GM21825 (cell line): ENCODE data around the gene TEDC2.
"Not testable (repeated sequence)": the region's sequence is repeated elsewhere in the genome, so short reads cannot be mapped to it uniquely, and the experiment has no call there.

Source experiments
- ATAC-seq: cut with Tn5 transposase; IDR thresholded peaks from one replicate; pipeline ENCODE4 v1.9.1; 2021; ENCODE audit warnings: mild to moderate bottlenecking, moderate library complexity; ENCODE audit not compliant: unreplicated experiment

The TEDC2 gene

DNA sequence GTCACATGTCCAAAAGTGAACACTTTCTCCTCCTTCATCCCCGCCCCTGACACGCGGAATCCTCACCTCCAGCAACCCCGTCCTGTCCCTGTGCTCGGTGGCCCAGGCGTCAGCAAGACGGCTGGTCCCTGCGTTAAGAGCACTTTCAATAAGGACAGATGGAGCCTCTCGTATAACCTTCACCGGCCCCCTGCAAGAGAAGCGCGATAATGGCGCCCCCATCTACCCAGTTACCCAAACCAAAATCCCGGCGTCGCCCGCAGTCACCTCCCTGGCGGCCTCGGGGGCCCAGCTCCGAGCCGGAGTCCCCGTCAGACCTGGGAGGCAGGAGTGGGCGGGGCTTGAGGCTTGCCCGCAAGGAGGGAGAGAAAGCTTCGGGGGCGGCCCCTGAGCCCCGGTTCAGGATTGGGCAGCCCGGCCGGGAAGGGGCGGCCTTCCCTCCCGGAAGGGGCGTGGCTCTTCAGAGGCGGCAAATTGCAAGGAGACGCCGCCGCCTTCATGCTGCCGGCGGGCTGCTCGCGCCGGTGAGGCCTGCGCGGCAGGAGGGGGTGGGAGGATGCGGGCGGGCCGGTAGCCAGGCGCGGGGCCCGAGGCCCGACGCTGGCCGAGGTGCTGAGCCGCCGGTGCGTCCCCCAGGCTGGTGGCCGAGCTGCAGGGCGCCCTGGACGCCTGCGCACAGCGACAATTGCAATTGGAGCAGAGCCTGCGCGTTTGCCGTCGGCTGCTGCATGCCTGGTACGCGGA lies at the start of gene TEDC2:
TSS of gene TEDC2 (plus strand) at position 463 of the 744 bp plus-strand sequence. CDS start at position 499, 36 bp downstream.
- ATAC-seq: peak; percentile 84

DNA sequence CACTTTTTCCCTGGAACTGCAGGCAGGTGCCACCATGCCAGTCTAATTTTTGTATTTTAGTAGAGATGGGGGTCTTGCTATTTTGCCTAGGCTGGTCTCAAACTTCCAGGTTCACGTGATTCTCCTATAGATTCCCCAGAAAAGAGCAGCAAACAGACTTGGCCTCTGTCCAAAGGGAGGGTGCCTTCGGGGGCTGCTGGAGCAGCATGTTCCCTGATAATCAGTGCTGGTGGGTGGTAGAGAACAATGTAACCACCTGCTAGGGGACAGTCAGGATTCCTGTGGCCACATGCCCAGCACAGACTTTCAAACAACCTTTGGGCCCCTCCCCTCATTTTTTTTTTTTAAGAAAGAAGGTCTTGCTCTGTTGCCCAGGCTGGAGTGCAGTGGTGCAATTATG lies 44.8 kb upstream of the TEDC2 start:
- ATAC-seq: no peak

- no peak for ATAC-seq
Observed at GRCh38 chr16:2420035-2420434, 39.9 kb upstream of the TEDC2 start.

DNA sequence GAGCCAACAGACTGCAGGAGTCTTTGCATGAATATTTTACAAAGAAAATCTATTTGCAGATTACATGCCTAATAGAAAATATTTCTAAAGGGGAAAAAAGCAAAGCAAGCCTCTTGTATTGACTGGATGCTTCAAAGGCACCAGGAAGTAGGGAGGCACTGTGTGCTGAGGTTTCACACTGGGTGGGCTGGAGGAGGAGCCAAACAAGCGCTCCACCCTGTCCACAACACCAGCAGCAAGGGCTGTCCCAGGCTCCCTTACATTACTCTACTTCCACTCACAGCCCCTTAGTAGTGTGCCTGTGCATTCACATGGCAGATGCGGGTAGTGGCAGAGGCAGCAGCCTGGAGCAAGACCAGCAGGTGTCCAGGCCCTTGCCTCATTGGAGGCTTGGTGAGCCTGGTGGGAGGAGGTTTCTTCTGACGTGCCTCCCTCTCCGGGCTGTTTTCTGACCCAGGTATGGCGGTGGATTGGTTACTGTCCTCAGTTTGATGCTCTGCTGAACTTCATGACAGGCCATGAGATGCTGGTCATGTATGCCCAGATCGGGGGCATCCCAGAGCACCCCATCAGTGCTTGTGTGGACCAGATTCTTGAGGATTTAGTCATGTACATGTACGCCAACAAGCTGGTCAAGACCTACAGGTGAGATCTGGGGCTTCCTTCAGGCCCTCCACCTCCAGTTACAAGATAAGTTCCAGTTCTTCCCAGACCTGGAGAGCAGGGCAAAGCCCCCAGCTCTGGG lies 37.6 kb upstream of the TEDC2 start:
- no peak for ATAC-seq

DNA sequence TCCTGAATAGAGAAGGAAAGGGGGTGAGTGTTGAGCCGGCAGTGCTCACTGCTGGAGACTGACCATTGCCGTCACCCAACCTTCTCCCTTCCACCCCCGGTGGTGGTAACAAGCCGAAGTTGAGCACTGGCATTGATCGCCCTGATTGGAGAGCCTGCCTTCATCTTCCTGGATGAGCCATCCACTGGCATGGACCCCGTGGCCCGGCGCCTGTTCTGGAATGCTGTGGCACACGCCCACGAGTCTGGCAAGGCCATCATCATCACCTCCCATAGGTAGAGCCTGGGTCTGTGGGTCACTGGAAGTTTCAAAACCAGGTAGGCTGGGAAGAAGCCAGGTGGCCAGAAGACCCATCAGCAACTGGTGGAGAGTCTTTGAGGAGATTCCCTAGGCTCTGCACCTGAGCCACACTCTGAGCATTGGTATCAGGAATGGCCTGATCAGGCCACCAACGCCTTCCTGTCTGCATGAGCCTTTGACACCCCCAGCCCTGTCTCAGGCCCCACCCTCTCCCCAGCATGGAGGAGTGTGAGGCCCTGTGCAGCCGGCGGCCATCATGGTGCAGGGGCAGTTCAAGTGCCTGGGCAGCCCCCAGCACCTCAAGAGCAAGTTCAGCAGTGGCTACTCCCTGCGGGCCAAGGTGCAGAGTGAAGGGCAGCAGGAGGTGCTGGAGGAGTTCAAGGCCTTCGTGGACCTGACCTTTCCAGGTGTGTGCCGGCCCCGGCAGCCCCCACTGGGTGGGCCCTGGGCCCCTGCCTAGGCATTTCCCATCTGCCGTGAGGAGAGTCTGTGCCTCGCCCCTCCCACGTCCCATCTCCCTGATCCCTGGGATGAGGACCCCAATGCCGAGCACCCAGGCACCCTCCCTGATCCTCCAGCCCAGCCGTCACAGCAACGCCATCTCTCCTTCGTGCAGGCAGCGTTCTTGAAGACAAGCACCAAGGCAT lies 35.6 kb upstream of the TEDC2 start:
- no peak for ATAC-seq

DNA sequence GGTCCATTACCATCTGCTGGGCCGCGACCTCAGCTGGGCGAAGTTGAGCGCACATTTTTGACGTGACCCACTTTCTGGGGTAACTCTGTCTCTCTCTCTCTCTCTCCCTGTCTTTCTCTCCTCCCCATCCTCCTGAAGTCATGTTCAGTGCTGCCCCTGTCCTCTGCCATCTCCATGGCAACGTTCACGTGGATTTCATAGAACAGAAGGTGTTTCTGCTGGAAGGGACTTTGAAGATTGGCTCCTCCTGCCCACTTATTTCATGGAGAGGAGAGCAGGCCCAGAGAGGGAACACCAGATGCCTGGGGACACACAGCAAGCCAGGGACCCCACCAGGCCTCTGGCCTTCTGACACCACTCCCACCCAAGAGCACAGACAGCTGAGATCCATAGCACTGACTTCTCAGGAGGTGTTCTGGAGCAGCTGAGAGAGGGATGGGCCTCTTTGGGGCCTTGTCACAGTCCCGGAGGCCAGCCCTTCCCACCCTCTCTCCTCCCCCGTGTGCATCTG lies 34.8 kb upstream of the TEDC2 start:
- no peak for ATAC-seq

DNA sequence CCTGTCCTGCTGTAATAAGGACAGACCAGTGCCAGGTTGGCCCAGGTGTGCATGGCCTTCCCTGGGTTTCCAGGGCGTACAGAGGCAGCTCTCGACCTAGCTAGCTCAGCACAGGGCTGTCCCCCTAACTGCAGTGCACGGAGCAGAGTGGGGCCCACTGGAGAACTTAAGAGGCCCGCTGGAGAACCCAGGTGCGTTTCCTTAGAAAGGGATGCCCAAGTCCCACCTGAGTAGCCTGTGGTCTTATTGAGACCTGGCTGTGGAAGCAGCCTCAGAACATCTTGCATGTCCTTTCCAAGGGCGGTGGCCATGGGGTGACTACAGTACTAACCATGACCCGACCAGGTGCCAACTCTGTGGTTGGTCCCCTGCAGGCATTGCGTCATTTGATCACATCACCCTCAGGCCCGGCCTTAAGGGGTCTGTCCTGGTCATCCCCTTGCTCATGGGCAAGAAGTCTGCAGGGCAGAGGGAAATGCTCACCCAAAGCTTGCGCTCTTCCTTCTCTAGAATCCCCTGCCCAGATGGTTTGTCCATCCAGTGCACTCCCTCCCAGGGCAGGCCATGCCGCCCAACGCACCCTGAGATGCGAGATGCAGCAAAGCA lies 34.0 kb upstream of the TEDC2 start:
- no peak for ATAC-seq

GRCh38 chr16:2426941-2427361 lies 33.0 kb upstream of the TEDC2 start:
- ATAC-seq: no peak

- ATAC-seq: no peak
Observed at GRCh38 chr16:2427526-2427925, 32.4 kb upstream of the TEDC2 start.

DNA sequence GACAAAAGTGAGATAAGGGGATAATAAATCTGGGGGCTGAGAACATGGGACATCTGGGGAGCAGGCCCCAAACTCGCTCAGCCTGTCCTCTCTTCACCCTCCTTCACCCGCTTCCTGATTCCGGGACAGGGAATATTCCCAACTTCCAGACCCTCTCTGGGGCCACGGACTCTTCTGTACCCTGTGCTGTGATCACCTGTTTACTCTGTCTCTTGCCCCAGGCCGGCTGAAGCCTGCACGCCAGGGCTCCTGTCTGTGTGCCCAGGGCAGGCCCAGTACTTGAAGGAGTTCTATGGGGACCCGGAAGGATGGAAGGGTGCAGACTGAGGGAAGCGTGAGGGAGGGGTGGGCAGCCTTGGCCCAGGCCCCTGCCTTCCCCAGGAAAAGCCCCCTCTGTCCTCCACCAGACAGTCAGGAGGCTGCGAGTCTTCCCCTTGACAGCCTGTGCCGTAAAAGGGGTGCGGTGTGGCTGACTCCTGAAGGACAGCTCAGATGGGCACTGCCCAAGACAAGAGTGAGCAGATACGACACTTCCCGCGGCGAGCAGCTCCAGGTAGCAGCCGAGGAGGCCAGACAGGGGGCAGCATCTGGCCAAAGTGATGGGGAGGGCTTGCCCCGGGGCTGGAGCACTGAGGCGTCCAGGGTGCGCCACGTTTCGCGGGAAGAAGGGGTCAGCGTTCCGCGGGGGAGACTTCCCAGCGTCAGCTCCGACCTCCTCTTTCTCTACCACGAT lies 31.7 kb upstream of the TEDC2 start:
- ATAC-seq: peak; percentile 6

DNA sequence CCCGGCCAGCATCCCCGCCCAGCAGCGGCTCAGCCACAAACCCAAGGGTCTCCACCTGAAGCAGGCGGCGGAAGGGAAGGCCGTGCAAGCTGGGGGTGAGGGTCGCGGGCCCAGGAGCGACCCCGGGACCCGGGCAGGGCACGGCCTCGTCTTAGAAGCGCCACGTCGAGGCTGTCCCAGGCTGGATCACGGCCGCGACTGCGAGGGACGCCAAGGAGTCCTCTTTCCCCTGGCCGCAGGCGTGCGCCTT lies 31.2 kb upstream of the TEDC2 start:
- no peak for ATAC-seq

GRCh38 chr16:2429034-2429770 lies 30.7 kb upstream of the TEDC2 start, which contains the start of gene CCNF:
Gene CCNF (plus strand): TSS chr16:2429447. CDS start chr16:2429482, 35 bp downstream.
- peak; percentile 75 for ATAC-seq

DNA sequence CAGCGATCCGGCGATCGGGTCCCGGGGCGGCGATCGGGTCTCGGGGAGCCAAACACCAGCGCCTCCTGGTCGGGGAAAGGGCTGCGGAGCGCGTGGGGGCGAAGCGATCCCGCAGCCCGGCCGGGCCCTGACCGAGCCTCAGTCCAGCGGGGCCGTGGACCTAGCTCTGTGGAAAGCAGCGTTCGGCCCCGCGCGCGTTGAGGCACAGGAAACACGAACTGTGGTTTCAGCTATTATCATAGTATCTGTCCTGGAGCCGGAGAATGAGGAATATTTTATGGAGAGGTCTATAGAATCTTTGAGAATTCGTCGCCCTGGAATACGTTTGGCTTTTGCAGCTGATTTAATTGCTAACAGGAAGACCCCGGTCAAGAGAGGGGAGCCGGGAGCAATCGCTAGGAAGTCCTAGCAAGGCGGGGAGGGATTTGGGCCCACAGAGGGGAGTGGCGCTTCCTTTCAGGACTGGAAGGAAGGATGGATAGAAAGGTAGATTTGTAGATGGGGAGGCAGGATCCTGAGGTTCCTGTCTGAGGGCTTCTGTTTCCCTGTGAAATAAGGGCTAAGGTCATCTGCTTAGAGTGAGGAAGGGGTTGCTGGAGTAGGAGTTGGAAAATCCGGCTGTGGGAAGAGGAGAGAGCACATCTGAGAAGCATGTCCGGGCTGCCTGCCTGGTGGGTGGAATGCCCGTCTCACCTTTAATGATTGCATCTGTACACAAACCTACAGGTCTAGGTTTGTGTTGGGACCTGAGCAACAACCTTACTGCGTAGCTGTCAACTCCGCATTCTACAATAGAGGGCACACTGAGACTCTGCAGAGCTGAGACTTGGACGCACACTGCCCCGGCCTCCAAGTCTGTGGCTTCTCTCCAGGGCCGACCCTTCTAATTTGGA lies 29.9 kb upstream of the TEDC2 start:
- ATAC-seq: peak; percentile 9

DNA sequence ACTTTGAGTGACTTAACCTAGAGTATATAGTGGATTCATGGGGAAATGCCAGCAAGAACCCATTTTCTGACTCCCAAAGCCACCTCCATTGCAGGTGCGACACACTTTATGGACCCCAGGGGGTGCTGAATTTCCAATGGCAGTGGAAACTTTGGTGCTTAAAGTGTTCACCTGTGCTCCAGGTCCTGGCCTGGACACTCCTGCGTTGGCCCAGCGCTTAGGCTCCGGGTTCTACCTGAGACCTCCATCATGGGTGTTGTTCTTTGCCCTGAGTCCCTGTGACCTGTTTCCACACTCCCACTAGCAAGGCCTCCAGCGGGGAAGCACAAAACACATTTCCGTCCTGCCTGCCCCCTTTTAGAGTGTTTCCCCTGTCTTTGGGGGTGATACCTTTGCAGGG lies 27.6 kb upstream of the TEDC2 start:
- ATAC-seq: no peak

- ATAC-seq: no peak
Observed at GRCh38 chr16:2432801-2433505, 27.0 kb upstream of the TEDC2 start.

- not testable (repeated sequence) for ATAC-seq
Observed at GRCh38 chr16:2435236-2435635, 24.7 kb upstream of the TEDC2 start.

DNA sequence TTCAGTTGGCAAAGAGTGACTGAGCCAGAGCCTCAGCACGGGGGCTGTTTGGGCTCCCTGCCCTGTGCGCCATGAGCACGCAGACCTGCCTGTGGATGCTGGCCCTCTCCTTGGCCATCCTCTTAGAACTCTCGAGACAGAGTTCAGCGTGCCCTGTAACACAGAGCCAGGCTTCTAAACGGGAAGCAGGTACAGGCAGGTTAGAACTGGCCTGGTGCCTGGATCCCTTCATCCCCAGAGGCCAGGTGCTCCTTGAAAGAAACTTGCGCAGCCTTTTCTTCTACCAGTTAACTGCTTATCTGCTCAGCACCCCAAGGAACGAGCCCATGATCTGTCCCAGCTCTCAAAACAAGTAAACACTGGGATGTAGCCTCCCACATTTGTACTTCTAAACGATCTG lies 23.8 kb upstream of the TEDC2 start:
- ATAC-seq: no peak
